Heart left ventricle (tissue), 13 donors: ENCODE measurements around the gene EIF4A3.

ENCODE experiments used
- CTCF ChIP-seq, 12 donors: fragments of 200-600 bp; sonication (generic) in 4 of 12; IDR thresholded peaks; one replicate each; pipeline versions ENCODE4 v1.5.0 to v1.8.0; 2018 to 2022; ENCODE audit warnings: antibody characterized with exemption in 12 of 12, mild to moderate bottlenecking in 5 of 12
- POLR2A ChIP-seq, 2 donors: fragments of 450-650 bp; IDR thresholded peaks; one replicate each; pipeline ENCODE4 v1.6.1; 2017; ENCODE audit warnings: antibody characterized with exemption in 2 of 2, mild to moderate bottlenecking in 2 of 2, moderate library complexity in 2 of 2
- donor health status: ischemic (EF 13 %, LVEDD 7.1; RV severe dilation, severe dysfunction).
- donor health status: DM: no; HTN: yes; CAD: no.
- donor health status: DM: no; HTN: no; CAD: no.
- donor health status: ischemic (EF 25% LVEDD 6.9; RV normal size, moderate dysfunction).
- donor health status: ischemic (EF 25% LVEDD 5.7; RV mildly dilated, moderate dysfunction).
- donor health status: ischemic (EF 35%, LVEDD 5.7; RV mildly dilated, moderate dysfunction).
- donor health status: nonischemic (EF 11% LVEDD 7.7; RV severe dilation, severe dysfunction).
- donor health status: DM: yes; HTN: yes; CAD: no.
- donor health status: PGD.
- donor health status: ischemic (EF 29% LVEDD 5.4; RV normal size, mild dysfunction).
- donor health status: nonischemic (EF 23%, LVEDD 6.1; RV moderate dilation, normal function).

DNA sequence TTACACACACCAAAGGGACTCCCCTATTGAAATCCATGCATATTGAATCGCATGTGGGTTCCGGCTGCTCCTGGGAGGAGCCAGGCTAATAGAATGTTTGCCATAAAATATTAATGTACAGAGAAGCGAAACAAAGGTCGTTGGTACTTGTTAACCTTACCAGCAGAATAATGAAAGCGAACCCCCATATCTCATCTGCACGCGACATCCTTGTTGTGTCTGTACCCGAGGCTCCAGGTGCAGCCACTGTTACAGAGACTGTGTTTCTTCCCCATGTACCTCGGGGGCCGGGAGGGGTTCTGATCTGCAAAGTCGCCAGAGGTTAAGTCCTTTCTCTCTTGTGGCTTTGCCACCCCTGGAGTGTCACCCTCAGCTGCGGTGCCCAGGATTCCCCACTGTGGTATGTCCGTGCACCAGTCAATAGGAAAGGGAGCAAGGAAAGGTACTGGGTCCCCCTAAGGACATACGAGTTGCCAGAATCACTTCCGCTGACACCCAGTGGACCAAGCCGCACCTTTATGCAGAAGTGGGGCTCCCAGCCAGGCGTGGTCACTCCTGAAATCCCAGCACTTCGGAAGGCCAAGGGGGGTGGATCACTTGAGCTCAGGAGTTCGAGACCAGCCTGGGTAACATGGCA lies 43.4 kb downstream of the EIF4A3 start:
- no peak for TF ChIP-seq CTCF (IDR thresholded peaks at IDR 0.05)
- TF ChIP-seq POLR2A (IDR thresholded peaks at IDR 0.05): no peak
